Endothelial cell of hepatic sinusoid (primary cell): ENCODE results near the gene RALGAPB.
"Not testable (repeated sequence)": the region's sequence is repeated elsewhere in the genome, so short reads cannot be mapped to it uniquely, and the experiment has no call there.

Experiments
- in situ Hi-C: cut with HindIII; loops from 2 replicates; pipeline ENCODE4 v1.10.0; 2017; ENCODE audit warnings: low sequenced_read_pairs

RALGAPB gene

GRCh38 chr20:38472513-38473366 is at the start of gene RALGAPB:
Gene RALGAPB, plus strand, starts transcription at chr20:38472843. Its CDS starts 15,590 bp downstream, at chr20:38488433.
- in situ Hi-C loops: no loop called here

GRCh38 chr20:38423541-38423940 is 49.1 kb upstream of the RALGAPB start:
- in situ Hi-C loops: no loop called here

- in situ Hi-C loops: no loop called here
Measured at GRCh38 chr20:38424401-38424800, 48.2 kb upstream of the RALGAPB start.

- in situ Hi-C loops: no loop called here
Measured at GRCh38 chr20:38426006-38426897, 46.4 kb upstream of the RALGAPB start.

GRCh38 chr20:38427655-38428023 is 45.0 kb upstream of the RALGAPB start:
- in situ Hi-C loops: no loop called here

GRCh38 chr20:38428800-38429199 is 43.8 kb upstream of the RALGAPB start:
- in situ Hi-C loops: no loop called here

- in situ Hi-C loops: no loop called here
Measured at GRCh38 chr20:38429301-38429700, 43.3 kb upstream of the RALGAPB start.

- in situ Hi-C loops: no loop called here
Measured at GRCh38 chr20:38430679-38431325, 41.8 kb upstream of the RALGAPB start.

GRCh38 chr20:38432292-38432691 is 40.4 kb upstream of the RALGAPB start:
- in situ Hi-C loops: no loop called here

GRCh38 chr20:38432870-38433269 is 39.8 kb upstream of the RALGAPB start:
- in situ Hi-C loops: not testable (repeated sequence)

GRCh38 chr20:38433304-38433972 is 39.2 kb upstream of the RALGAPB start:
- in situ Hi-C loops: no loop called here

- in situ Hi-C loops: no loop called here
Measured at GRCh38 chr20:38434301-38434741, 38.3 kb upstream of the RALGAPB start.

GRCh38 chr20:38434770-38435554 is 37.7 kb upstream of the RALGAPB start, which contains the start of gene SNHG17:
Gene SNHG17, minus strand, starts transcription at chr20:38435328.
- in situ Hi-C loops: no loop called here

- in situ Hi-C loops: no loop called here
Measured at GRCh38 chr20:38435555-38435939, 37.1 kb upstream of the RALGAPB start.

- in situ Hi-C loops: no loop called here
Measured at GRCh38 chr20:38437796-38438195, 34.8 kb upstream of the RALGAPB start.

- in situ Hi-C loops: not testable (repeated sequence)
Measured at GRCh38 chr20:38441110-38441509, 31.5 kb upstream of the RALGAPB start.

- in situ Hi-C loops: no loop called here
Measured at GRCh38 chr20:38441916-38442315, 30.7 kb upstream of the RALGAPB start.

- in situ Hi-C loops: no loop called here
Measured at GRCh38 chr20:38445381-38445796, 27.3 kb upstream of the RALGAPB start.

GRCh38 chr20:38445901-38446425 is 26.7 kb upstream of the RALGAPB start:
- in situ Hi-C loops: no loop called here
